GM18951 (cell line): Measurements from ENCODE around the gene OPCML.

ENCODE experiments used
- POLR2A ChIP-seq: IDR thresholded peaks from 4 replicates; pipeline ENCODE4 v1.6.1; 2011; ENCODE audit warnings: mild to moderate bottlenecking; ENCODE audit not compliant: insufficient read length, insufficient read depth; ENCODE audit errors: extremely low read depth
- in situ Hi-C: fragments of 300-500 bp; cut with MboI; formaldehyde crosslinking; loops from one replicate; pipeline ENCODE4 v1.12.0; 2022; ENCODE audit warnings: low sequenced_read_pairs, mixed read lengths, inconsistent platforms; ENCODE audit not compliant: unreplicated experiment

Gene OPCML

GRCh38 chr11:133249530-133249929 lies 282.8 kb downstream of the OPCML start:
- no peak for TF ChIP-seq POLR2A
- in situ Hi-C loops = no loop called here

GRCh38 chr11:133249065-133249464 lies 283.2 kb downstream of the OPCML start:
- in situ Hi-C loops = no loop called here
- no peak for TF ChIP-seq POLR2A

- no peak for TF ChIP-seq POLR2A
- in situ Hi-C loops = no loop called here
Measured at GRCh38 chr11:133243832-133244231, 288.5 kb downstream of the OPCML start.

GRCh38 chr11:133240908-133241655 lies 291.2 kb downstream of the OPCML start:
- TF ChIP-seq POLR2A = no peak
- in situ Hi-C loops = no loop called here

GRCh38 chr11:133239575-133239974 lies 292.7 kb downstream of the OPCML start:
- in situ Hi-C loops = no loop called here
- TF ChIP-seq POLR2A = no peak

GRCh38 chr11:133238495-133238894 lies 293.8 kb downstream of the OPCML start:
- TF ChIP-seq POLR2A = no peak

GRCh38 chr11:133238027-133238426 lies 294.3 kb downstream of the OPCML start:
- in situ Hi-C loops = no loop called here

More at GRCh38 chr11:133238495-133238894, 293.8 kb downstream of the OPCML start:
- in situ Hi-C loops = no loop called here

GRCh38 chr11:133235381-133235780 lies 296.9 kb downstream of the OPCML start:
- in situ Hi-C loops = no loop called here
- TF ChIP-seq POLR2A = no peak

More at GRCh38 chr11:133238027-133238426, 294.3 kb downstream of the OPCML start:
- TF ChIP-seq POLR2A = no peak

- TF ChIP-seq POLR2A = no peak
- in situ Hi-C loops = no loop called here
Measured at GRCh38 chr11:133234883-133235282, 297.4 kb downstream of the OPCML start.

- in situ Hi-C loops = no loop called here
- TF ChIP-seq POLR2A = no peak
Measured at GRCh38 chr11:133232665-133233064, 299.6 kb downstream of the OPCML start.

GRCh38 chr11:133230431-133230830 lies 301.9 kb downstream of the OPCML start:
- in situ Hi-C loops = no loop called here
- TF ChIP-seq POLR2A = no peak

GRCh38 chr11:133228471-133229329 lies 303.6 kb downstream of the OPCML start:
- TF ChIP-seq POLR2A = no peak
- in situ Hi-C loops = no loop called here

GRCh38 chr11:133227632-133228111 lies 304.6 kb downstream of the OPCML start:
- no peak for TF ChIP-seq POLR2A
- in situ Hi-C loops = no loop called here
